ENCODE measurements around the gene KCNE4. TPM values are rescaled to one million over a fixed set of nuclear protein-coding genes. Genes with fewer than 3 reads are reported as not detected.

The KCNE4 gene
- total RNA-seq, 2 experiments from 2014 or later: not detected

DNA sequence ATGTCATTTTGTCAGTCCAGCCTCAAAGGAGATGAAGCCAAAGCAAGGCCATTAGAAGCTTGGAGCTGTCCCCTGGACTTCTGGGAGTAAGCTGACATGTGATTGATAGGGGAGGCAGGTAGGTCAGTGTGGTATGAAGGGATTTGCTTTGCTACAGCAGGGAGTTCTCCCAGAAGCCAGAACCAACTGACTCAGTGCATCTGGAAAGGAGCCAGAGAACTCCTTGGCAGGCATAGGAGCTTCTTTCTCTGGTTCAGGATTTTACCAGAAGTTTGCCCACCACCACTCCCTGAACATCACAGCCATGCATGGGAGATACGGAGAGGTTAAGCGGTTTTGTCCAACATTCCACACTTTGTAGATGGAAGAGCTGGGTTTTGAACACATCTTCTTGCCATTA lies 24.5 kb upstream of the KCNE4 start:
- no peaks in the 10 kb centered on the region for H3K36me3 Mint-ChIP-seq (ENCODE audit: low read depth)
- no peak for ATAC-seq

DNA sequence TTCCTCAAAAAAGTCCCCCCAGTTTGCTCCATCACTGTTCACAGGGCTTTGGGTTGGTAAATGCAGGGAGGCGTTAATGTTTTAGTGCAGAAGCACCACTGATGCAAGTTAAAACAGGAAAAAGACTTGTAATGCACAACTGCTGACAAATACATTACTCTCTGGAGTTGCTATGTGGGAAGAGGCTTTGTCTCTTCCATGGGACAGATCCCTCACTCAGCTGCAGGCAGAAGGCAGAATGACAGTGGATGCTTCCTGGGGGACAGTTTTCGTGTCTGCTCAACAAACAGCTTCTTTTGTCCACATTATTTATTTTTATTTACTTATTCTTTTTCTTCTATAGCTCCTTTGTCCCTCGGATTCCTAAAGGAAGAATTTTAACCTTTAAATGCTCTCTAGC lies 22.7 kb upstream of the KCNE4 start:
- H3K36me3 Mint-ChIP-seq (ENCODE audit: low read depth): no peaks in the 10 kb centered on the region
- H3K4me1 Mint-ChIP-seq (ENCODE audit: low read depth): no peaks in the 10 kb centered on the region
- ChIA-PET CTCF (no interaction called here), POLR2A (no interaction called here)
- H3K27ac Mint-ChIP-seq: no peak overlapping the region
- H3K27me3 Mint-ChIP-seq (ENCODE audit: low read depth): no peaks in the 10 kb centered on the region
- no peak for ATAC-seq
- H3K9me3 Mint-ChIP-seq (ENCODE audit: insufficient read depth): no peaks in the 10 kb centered on the region
- DNase-seq: no peak
- H3K4me3 Mint-ChIP-seq: no peak overlapping the region

More for the DNA sequence above, 24.5 kb upstream of the KCNE4 start:
- H3K27me3 Mint-ChIP-seq (ENCODE audit: low read depth): no peaks in the 10 kb centered on the region
- no peak overlapping the region for H3K27ac Mint-ChIP-seq
- no peak for DNase-seq
- no peaks in the 10 kb centered on the region for H3K9me3 Mint-ChIP-seq (ENCODE audit: insufficient read depth)
- H3K4me3 Mint-ChIP-seq: no peak overlapping the region
- CTCF ChIA-PET: no interaction called here
- H3K4me1 Mint-ChIP-seq (ENCODE audit: low read depth): no peaks in the 10 kb centered on the region
- POLR2A ChIA-PET: no interaction called here

GRCh38 chr2:223032187-223033142 lies 19.5 kb upstream of the KCNE4 start:
- Mint-ChIP-seq H3K9me3 (ENCODE audit: insufficient read depth) (no peaks in the 10 kb centered on the region), H3K36me3 (ENCODE audit: low read depth) (no peaks in the 10 kb centered on the region), H3K27me3 (ENCODE audit: low read depth) (peaks cover 2% of the 10 kb centered on the region), H3K4me3 (no peak overlapping the region), H3K27ac (no peak overlapping the region), H3K4me1 (ENCODE audit: low read depth) (no peaks in the 10 kb centered on the region)
- ATAC-seq (no peak), DNase-seq (no peak)
- CTCF ChIA-PET: no interaction called here
- POLR2A ChIA-PET: no interaction called here

DNA sequence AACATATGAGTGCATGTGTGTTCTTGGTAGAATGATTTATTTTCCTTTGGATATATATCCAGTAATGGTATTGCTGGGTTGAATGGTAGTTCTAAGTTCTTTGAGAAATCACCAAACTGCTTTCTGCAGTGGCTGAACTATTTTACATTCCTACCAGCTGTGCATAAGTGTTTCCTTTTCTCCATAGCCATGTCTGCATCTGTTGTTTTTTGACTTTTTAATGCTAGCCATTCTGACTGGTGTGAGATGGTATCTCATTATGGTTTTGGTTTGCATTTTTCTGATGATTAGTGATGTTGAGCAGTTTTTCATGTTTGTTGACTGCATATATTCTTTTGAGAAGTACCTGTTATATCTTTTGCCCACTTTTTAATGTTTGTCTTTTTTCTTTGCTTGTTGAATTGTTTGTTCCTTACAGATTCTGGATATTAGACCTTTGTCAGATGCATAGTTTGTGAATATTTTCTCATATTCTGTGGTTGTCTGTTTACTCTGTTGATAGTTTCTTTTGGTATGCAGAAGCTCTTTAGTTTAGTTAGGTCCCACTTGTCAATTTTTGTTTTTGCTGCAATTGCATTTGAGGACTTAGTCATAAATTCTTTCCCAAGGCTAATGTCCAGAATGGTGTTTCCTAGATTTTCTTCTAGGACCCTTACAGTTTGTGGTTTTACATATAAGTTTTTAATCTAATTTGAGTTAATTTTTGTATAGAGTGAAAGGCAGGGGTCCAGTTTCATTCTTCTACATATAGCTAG lies 17.6 kb upstream of the KCNE4 start:
- ATAC-seq (no peak), DNase-seq (no peak)
- ChIA-PET POLR2A (no interaction called here), CTCF (no interaction called here)
- H3K27ac Mint-ChIP-seq: no peak overlapping the region
- peaks cover 2% of the 10 kb centered on the region for H3K27me3 Mint-ChIP-seq (ENCODE audit: low read depth)
- H3K9me3 Mint-ChIP-seq (ENCODE audit: insufficient read depth): no peaks in the 10 kb centered on the region
- no peaks in the 10 kb centered on the region for H3K4me1 Mint-ChIP-seq (ENCODE audit: low read depth)
- no peaks in the 10 kb centered on the region for H3K36me3 Mint-ChIP-seq (ENCODE audit: low read depth)
- no peak overlapping the region for H3K4me3 Mint-ChIP-seq

DNA sequence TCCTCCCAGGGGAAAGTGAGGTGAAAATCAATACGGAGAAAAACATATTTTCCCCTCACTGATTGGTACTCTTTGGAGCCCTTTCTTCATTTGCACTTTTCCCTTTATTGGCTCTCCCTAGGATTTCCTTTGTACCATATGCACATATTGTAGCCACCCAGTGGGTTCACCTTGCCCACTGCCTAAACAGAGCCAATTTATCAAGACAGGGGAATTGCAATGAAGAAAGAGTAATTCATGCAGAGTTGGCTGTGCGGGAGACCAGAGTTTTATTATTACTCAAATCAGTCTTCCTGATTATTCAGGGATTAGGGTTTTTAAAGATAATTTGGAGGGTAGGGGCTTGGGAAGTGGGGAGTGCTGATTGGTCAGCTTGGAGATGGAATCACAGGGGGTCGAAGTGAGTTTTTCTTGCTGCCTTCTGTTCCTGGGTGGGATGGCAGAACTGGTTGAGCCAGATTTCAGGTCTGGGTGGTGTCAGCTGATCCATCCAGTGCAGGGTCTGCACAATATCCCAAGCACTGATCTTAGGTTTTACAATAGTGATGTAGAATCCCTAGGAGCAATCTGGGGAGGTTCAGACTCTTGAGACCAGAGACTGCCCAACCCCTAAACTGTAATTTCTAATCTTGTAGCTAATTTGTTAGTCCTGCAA lies 15.1 kb upstream of the KCNE4 start:
- Mint-ChIP-seq H3K27ac (no peak overlapping the region), H3K36me3 (ENCODE audit: low read depth) (no peaks in the 10 kb centered on the region), H3K4me1 (ENCODE audit: low read depth) (no peaks in the 10 kb centered on the region), H3K9me3 (ENCODE audit: insufficient read depth) (no peaks in the 10 kb centered on the region), H3K4me3 (no peak overlapping the region), H3K27me3 (ENCODE audit: low read depth) (peaks cover 2% of the 10 kb centered on the region)
- no peak for ATAC-seq
- no peak for DNase-seq
- ChIA-PET POLR2A (no interaction called here), CTCF (no interaction called here)

GRCh38 chr2:223037445-223037800 lies 14.6 kb upstream of the KCNE4 start:
- no peak overlapping the region for H3K4me3 Mint-ChIP-seq
- ChIA-PET CTCF (no interaction called here), POLR2A (no interaction called here)
- H3K9me3 Mint-ChIP-seq (ENCODE audit: insufficient read depth): no peaks in the 10 kb centered on the region
- ATAC-seq: no peak
- no peaks in the 10 kb centered on the region for H3K4me1 Mint-ChIP-seq (ENCODE audit: low read depth)
- H3K27ac Mint-ChIP-seq: no peak overlapping the region
- H3K27me3 Mint-ChIP-seq (ENCODE audit: low read depth): peaks cover 2% of the 10 kb centered on the region
- DNase-seq: no peak
- no peaks in the 10 kb centered on the region for H3K36me3 Mint-ChIP-seq (ENCODE audit: low read depth)

DNA sequence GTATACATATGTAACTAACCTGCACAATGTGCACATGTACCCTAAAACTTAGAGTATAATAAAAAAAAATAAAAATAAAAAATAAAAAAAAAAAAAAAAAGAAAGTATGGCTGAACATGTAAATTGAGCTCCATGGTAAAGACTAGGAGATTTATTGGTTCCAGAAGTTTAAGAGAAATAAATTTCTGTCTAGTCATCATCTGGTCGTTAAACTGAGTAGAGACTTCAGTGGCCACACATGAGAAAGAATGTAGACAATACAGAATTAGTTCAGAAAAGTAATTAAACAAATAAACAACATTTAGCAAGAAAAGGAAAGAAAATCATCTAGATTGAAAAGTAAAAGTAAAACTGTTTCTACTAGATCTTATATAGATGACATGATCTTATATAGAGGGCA lies 12.4 kb upstream of the KCNE4 start:
- no peak overlapping the region for H3K27ac Mint-ChIP-seq
- H3K36me3 Mint-ChIP-seq (ENCODE audit: low read depth): no peaks in the 10 kb centered on the region
- POLR2A ChIA-PET: no interaction called here
- CTCF ChIA-PET: no interaction called here
- no peak for DNase-seq
- no peak for ATAC-seq
- H3K27me3 Mint-ChIP-seq (ENCODE audit: low read depth): no peaks in the 10 kb centered on the region
- peaks cover 8% of the 10 kb centered on the region for H3K4me1 Mint-ChIP-seq (ENCODE audit: low read depth)
- H3K4me3 Mint-ChIP-seq: no peak overlapping the region
- H3K9me3 Mint-ChIP-seq (ENCODE audit: insufficient read depth): no peaks in the 10 kb centered on the region

- no peak for ATAC-seq
- H3K4me1 Mint-ChIP-seq (ENCODE audit: low read depth): peaks cover 8% of the 10 kb centered on the region
- H3K27ac Mint-ChIP-seq: no peak overlapping the region
- POLR2A ChIA-PET: no interaction called here
- CTCF ChIA-PET: no interaction called here
- no peaks in the 10 kb centered on the region for H3K27me3 Mint-ChIP-seq (ENCODE audit: low read depth)
- H3K9me3 Mint-ChIP-seq (ENCODE audit: insufficient read depth): no peaks in the 10 kb centered on the region
- DNase-seq: no peak
- no peaks in the 10 kb centered on the region for H3K36me3 Mint-ChIP-seq (ENCODE audit: low read depth)
- H3K4me3 Mint-ChIP-seq: no peak overlapping the region
These were observed 11.5 kb upstream of the KCNE4 start for GRCh38 chr2:223040527-223040926.

- ChIA-PET POLR2A (no interaction called here), CTCF (no interaction called here)
- no peaks in the 10 kb centered on the region for H3K36me3 Mint-ChIP-seq (ENCODE audit: low read depth)
- H3K27me3 Mint-ChIP-seq (ENCODE audit: low read depth): no peaks in the 10 kb centered on the region
- H3K27ac Mint-ChIP-seq: no peak overlapping the region
- H3K4me1 Mint-ChIP-seq (ENCODE audit: low read depth): peaks cover 8% of the 10 kb centered on the region
- DNase-seq (no peak), ATAC-seq (no peak)
- no peak overlapping the region for H3K4me3 Mint-ChIP-seq
- no peaks in the 10 kb centered on the region for H3K9me3 Mint-ChIP-seq (ENCODE audit: insufficient read depth)
These were observed 10.4 kb upstream of the KCNE4 start for GRCh38 chr2:223041527-223042109.

GRCh38 chr2:223042284-223042683 lies 9.7 kb upstream of the KCNE4 start:
- Mint-ChIP-seq H3K36me3 (ENCODE audit: low read depth) (no peaks in the 10 kb centered on the region), H3K27ac (no peak overlapping the region), H3K4me1 (ENCODE audit: low read depth) (peaks cover 8% of the 10 kb centered on the region), H3K27me3 (ENCODE audit: low read depth) (no peaks in the 10 kb centered on the region), H3K4me3 (no peak overlapping the region), H3K9me3 (ENCODE audit: insufficient read depth) (no peaks in the 10 kb centered on the region)
- CTCF ChIA-PET: no interaction called here
- POLR2A ChIA-PET: no interaction called here
- ATAC-seq (no peak), DNase-seq (no peak)

GRCh38 chr2:223042704-223043118 lies 9.3 kb upstream of the KCNE4 start:
- H3K4me1 Mint-ChIP-seq (ENCODE audit: low read depth): peaks cover 8% of the 10 kb centered on the region
- DNase-seq (no peak), ATAC-seq (no peak)
- ChIA-PET POLR2A (no interaction called here), CTCF (no interaction called here)
- no peak overlapping the region for H3K4me3 Mint-ChIP-seq
- no peaks in the 10 kb centered on the region for H3K27me3 Mint-ChIP-seq (ENCODE audit: low read depth)
- no peak overlapping the region for H3K27ac Mint-ChIP-seq
- H3K9me3 Mint-ChIP-seq (ENCODE audit: insufficient read depth): no peaks in the 10 kb centered on the region
- no peaks in the 10 kb centered on the region for H3K36me3 Mint-ChIP-seq (ENCODE audit: low read depth)
